Stimulated activated CD4-positive, alpha-beta T cell treated with anti-CD3 and anti-CD28 coated beads, Interleukin-15, amount 100 ng/mL, for 48 hours (primary cell): ENCODE data around the gene RAP1GAP.
"Not testable (repeated sequence)": the region's sequence is repeated elsewhere in the genome, so short reads cannot be mapped to it uniquely, and the experiment has no call there.

Experiments used
- DNase-seq, 2 donors: peaks; one replicate each; pipeline ENCODE4 v3.0.0-alpha.2; 2020; ENCODE audit warnings: low read depth in 2 of 2

RAP1GAP gene

GRCh38 chr1:21570528-21570875 is 98.7 kb downstream of the RAP1GAP start:
- no peak for DNase-seq

- DNase-seq = no peak
Observed at GRCh38 chr1:21569820-21570527, 99.2 kb downstream of the RAP1GAP start.

DNA sequence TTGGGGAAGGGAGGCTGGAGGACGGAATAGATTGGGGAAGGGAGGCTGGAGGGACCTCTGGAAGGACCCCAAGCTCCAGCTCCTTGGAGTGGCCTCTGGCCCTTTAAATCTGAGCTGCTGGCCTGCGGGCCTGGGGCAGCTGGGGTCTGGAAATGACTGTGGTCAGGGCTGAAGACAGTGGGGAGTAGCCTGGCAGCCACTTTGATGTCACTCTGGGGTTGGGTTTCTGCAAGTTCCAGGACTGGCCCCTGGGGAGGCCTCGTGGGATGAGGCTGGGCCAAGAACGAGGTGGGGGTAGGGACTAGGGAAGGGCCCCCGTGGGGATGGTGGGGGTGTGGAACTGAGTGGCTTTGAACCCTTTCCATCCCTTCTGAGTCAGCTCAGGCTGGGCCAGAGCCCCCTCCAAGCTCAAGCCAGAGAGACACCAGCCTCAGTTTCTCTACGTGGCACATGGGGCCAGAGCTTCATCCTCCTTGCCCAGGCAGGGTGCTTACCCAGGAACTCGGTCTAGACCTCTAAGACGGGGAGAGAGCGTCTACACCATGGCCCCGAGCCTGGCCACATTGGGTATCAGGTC is 100.3 kb downstream of the RAP1GAP start:
- DNase-seq = no peak

DNA sequence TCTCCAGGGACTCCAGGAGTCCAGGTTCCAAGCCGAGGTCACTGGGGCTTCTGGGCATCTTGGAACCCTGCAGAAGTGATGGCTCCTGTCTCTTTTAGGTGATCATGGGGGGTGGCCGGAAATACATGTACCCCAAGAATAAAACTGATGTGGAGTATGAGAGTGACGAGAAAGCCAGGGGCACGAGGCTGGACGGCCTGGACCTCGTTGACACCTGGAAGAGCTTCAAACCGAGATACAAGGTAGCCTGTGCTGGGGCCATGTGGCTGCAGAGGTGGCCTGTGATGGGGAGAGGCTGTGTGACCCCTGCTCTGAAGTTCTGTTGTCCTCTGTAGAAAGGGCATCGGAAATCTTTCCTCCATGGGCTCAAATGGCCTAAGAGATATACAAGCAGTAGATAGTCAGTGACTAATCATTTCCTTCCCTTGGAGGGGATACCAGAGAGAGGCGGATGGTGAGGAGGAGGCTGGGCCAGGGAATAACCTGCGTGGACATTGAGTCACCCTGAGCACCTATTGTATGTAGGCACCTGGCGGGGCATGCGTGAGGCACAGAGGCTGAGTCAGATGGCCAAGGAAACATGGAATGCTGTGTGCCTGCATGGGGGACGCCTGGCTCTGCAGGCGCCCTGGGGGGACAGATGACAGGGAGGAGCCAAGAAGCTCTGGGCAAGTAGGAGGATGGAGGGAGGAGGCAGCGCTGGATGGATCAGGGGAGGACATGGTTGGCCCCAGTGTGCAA is 101.0 kb downstream of the RAP1GAP start:
- DNase-seq = no peak

DNA sequence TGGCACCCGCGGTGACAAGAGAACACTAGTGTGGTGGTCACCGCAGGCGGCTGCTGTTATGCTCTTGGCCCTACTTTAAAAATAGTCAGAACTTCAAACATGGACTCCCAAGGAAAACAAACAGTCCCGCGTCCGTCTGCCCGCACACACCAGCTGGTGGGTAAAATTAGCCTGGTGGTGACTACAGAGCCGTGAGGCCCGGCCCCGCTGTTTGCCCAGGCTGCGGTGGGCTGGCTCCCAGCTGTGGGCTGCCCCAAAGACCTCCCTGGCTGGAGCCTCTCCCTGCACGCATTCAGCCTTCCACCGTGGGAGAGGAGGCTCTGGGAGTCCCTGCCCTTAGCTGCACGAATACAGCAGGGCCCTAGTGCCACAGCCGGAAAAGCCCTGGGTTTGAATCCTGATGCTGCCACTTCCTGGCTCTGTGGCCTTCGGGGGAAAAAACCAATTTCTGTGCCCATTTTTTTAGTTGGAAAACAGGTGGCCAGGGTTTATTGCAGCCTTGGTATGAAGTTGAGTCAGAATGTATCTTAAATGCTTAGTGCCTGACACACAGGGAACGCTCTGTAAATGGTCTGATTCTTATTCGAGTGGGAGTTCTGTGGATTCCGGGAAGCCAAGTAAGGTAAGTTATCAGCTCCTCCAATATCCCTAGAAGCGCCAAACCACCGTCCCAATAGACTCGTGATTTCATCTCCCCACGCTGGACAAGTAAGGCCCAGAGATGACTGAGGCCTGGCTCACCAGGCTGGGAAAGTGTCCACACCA is 101.7 kb downstream of the RAP1GAP start:
- no peak for DNase-seq

DNA sequence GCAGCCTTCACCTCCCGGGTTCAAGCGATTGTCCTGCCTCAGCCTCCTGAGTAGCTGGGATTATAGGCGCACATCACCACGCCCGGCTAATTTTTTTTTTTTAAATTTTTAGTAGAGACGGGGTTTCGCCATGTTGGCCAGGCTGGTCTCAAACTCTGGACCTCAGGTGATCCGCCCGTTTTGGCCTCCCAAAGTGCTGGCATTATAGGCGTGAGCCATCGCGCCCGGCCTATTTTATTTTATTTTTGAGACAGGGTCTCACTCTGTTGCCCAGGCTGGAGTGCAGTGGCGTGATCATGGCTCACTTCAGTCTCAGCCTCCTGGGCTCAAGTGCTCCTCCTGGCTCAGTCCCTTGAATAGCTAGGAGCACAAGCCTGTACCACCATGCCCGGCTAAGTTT is 102.8 kb downstream of the RAP1GAP start:
- not testable (repeated sequence) for DNase-seq

DNA sequence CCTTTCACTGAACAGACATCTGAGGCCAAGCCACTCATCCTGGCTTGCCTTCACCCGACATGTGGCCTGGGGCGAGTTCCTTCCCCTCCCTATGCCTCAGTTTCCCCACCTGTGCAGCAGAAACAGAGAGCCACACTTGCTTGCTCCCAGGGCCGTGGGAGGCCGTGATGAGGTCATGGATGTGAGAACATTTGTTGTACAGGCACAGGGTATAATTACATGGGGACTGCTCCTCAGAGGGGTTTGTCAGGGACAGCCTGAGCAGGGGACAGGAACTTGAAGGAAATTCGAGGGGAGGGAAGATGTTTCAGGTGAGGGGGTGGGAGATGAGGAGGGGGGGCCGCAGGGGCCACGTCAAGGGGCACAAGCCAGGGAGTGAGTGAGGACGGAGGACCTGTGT is 103.9 kb downstream of the RAP1GAP start:
- no peak for DNase-seq

DNA sequence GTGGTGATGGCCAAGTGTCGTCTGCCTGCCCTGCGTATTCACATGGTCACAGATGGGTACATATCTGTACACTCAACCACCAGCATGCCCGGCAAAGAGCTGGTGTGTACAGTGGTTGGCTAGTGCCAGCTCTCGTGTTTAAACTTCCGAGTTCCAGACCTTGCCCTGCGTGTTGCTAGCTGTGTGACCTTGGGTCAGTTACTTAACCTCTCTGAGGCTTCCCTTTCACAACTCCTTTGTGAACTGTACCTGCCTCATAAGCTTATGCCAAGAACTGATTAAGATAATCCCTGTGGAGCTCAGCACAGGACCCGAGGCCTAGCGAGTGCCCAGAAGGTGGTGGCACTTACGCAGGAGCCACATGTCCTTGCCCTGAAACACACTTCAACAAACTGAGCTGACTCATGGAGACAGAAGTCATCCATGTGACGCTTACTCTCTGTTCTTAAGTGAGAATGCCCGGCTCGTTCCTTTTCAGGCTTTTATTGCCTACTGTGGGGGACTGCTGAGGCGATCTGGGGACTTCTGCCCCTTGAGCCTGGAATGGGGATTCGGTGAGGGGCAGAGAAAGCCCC is 104.5 kb downstream of the RAP1GAP start:
- DNase-seq = no peak

- DNase-seq = no peak
Observed at GRCh38 chr1:21563971-21564370, 105.2 kb downstream of the RAP1GAP start.

DNA sequence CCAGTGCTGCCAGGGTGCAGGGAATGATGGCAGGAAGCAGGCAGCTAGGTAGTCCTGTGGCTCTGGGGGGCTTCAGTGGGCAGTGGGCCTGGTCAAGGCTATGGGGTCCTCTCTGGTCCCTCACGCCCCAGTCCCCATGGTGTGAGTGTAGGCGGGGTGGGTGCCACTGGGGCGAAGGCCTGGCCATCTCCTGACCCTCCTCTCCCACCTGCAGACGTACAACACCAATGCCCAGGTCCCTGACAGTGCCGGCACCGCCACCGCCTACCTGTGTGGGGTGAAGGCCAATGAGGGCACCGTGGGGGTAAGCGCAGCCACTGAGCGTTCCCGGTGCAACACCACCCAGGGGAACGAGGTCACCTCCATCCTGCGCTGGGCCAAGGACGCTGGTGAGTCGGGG is 106.3 kb downstream of the RAP1GAP start:
- DNase-seq = no peak

DNA sequence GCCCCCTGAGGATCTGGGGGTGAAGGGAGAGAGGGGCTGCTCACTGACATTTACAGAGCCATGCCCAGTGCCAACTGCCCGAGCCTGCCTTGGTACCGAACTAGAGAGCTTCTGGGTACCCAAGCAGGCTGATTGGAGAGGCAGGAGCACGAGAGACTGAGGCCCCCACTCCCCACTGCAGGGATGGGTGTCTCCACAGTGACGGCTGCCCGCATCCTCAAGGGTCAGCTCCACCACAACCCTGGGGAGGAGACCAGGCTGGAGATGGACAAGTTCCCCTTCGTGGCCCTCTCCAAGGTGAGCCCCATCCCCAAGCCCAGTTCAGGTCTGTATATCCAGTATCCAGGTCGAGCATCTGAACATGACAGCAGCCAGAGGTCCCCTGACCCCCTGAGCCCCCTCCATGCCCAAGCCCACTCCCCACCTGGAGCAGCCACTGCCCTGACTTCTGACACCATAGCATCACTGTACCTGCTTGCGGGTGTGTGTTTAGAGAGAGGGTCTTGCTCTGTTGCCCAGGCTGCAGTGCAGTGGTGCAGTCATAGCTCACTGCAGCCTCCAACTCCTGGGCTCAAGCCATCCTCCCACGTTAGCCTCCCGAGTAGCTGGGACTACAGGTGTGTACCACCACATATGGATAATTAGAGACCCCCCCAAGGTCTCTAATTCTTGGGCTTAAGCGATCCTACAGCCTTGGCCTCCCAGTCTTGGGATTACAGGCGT is 108.1 kb downstream of the RAP1GAP start:
- no peak for DNase-seq

GRCh38 chr1:21559788-21560567 is 109.2 kb downstream of the RAP1GAP start:
- DNase-seq = no peak

- no peak for DNase-seq
Observed at GRCh38 chr1:21553116-21553926, 115.8 kb downstream of the RAP1GAP start.

- no peak for DNase-seq
Observed at GRCh38 chr1:21552715-21553114, 116.4 kb downstream of the RAP1GAP start.

DNA sequence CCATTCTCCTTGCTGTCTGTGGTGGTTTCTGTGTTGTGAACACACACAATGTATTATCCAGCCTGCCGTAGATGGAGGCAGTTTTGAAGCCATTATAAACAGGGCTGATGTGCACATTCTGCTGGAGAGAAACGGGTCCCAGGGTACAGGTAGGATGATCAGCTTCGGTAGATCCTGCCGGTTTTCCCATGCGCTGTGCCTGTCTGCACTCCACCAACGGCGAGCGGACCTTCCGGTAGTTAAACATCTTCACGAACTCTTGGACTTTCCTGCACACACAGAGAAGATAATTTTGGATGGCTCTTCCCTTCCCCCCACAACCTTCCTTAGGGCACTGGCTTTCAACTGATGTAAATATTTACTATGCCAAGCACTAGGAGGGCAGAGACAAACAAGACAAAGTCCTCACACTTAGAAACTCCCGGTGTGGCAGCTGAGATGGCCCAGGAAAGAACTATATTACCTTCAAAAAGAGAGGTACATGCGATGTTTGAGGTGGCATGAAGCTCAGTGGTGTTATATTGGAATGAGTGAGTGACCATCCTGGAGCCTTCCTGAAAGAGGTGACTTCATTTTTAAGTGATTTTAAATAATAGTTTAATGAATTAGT is 118.2 kb downstream of the RAP1GAP start:
- DNase-seq = no peak

GRCh38 chr1:21550097-21550496 is 119.1 kb downstream of the RAP1GAP start:
- no peak for DNase-seq

- DNase-seq = no peak
Observed at GRCh38 chr1:21547876-21548275, 121.3 kb downstream of the RAP1GAP start.
